HEK293 (cell line): ENCODE results near the gene AMER3.

Experiments
- CTCF ChIA-PET: fragments of 350-600 bp; formaldehyde crosslinking; extraction: SDS; loops from one replicate; lab custom pipeline; 2021; ENCODE audit warnings: antibody characterized with exemption; lab: Yijun Ruan, JAX
- POLR2A ChIA-PET: fragments of 300-600 bp; formaldehyde crosslinking; extraction: SDS; loops from one replicate; lab custom pipeline; 2020; ENCODE audit warnings: antibody characterized with exemption, inconsistent platforms; lab: Yijun Ruan, JAX
- H3K27ac ChIP-seq: fragments of 200-500 bp; sonication (Bioruptor generic); 2 replicates; pipeline ENCODE4 v1.5.1; 2014; ENCODE audit warnings: low read depth, low read length, control low read depth, inconsistent platforms; ENCODE audit errors: extremely low read depth
- H3K36me3 ChIP-seq, 2 experiments: fragments of 200-500 bp in 1 of 2; sonication (Bioruptor generic) in 1 of 2; 1 replicate in 1 of 2; 2 replicates in 1 of 2; pipeline ENCODE4 v1.5.1; 2014 to 2017; ENCODE audit warnings: inconsistent platforms in 2 of 2, low read length in 2 of 2; ENCODE audit not compliant: control insufficient read depth in 2 of 2, insufficient read depth in 1 of 2
- H3K4me1 ChIP-seq: fragments of 200-500 bp; sonication (Bioruptor generic); 2 replicates; pipeline ENCODE4 v1.5.1; 2014; ENCODE audit warnings: mild to moderate bottlenecking, low read length, inconsistent platforms; ENCODE audit not compliant: control insufficient read depth, insufficient read depth
- H3K4me3 ChIP-seq: 2 replicates; pipeline ENCODE4 v1.5.1; 2011; ENCODE audit warnings: low read depth, mild to moderate bottlenecking, control low read depth, low read length, moderate library complexity
- H3K9me3 ChIP-seq: fragments of 200-500 bp; sonication (Bioruptor generic); 2 replicates; pipeline ENCODE4 v1.5.1; 2014; ENCODE audit warnings: low read depth, low read length, inconsistent platforms; ENCODE audit not compliant: control insufficient read depth, insufficient read depth
- OVOL3 ChIP-seq: fragments of 450-650 bp; formaldehyde crosslinking; IDR thresholded peaks from 2 replicates; pipeline ENCODE4 v1.5.1; 2016; ENCODE audit warnings: missing biosample characterization, missing genetic modification characterization
- PRDM2 ChIP-seq: fragments of 450-650 bp; formaldehyde crosslinking; IDR thresholded peaks from 2 replicates; pipeline ENCODE4 v1.5.1; 2016; ENCODE audit warnings: missing biosample characterization, missing genetic modification characterization, borderline replicate concordance
- ZBTB49 ChIP-seq: fragments of 450-650 bp; formaldehyde crosslinking; IDR thresholded peaks from 2 replicates; pipeline ENCODE4 v1.5.1; 2016; ENCODE audit warnings: missing biosample characterization, missing genetic modification characterization, low read depth
- ZNF202 ChIP-seq: fragments of 450-650 bp; formaldehyde crosslinking; IDR thresholded peaks from 2 replicates; pipeline ENCODE4 v1.5.1; 2016; ENCODE audit warnings: missing biosample characterization, missing genetic modification characterization, borderline replicate concordance
- ZNF366 ChIP-seq: fragments of 450-650 bp; formaldehyde crosslinking; conservative IDR thresholded peaks from 2 replicates; pipeline ENCODE4 v1.5.1; 2016; ENCODE audit warnings: missing biosample characterization, missing genetic modification characterization
- ZNF76 ChIP-seq: fragments of 450-650 bp; formaldehyde crosslinking; IDR thresholded peaks from 2 replicates; pipeline ENCODE4; 2016; ENCODE audit warnings: low read depth, missing biosample characterization, missing genetic modification characterization, borderline replicate concordance
- ZSCAN30 ChIP-seq: fragments of 450-650 bp; IDR thresholded peaks from 2 replicates; pipeline ENCODE4 v1.5.1; 2018; ENCODE audit warnings: missing biosample characterization, mild to moderate bottlenecking, missing genetic modification characterization, moderate library complexity
- TF ChIP-seq, protein P1 (sequence below): fragments of 450-650 bp; formaldehyde crosslinking; IDR thresholded peaks from 2 replicates; pipeline ENCODE4 v1.5.1; 2016; ENCODE audit warnings: missing biosample characterization, missing genetic modification characterization

Gene AMER3

GRCh38 chr2:130766037-130766436 is 10.7 kb downstream of the AMER3 start (continued):
- no peak for TF ChIP-seq OVOL3
- TF ChIP-seq ZNF76 (tag by site-specific recombination), result no peak
- no peak for TF ChIP-seq ZBTB49 (tag by site-specific recombination)
- no peak for TF ChIP-seq ZSCAN30 (tag by site-specific recombination)

DNA sequence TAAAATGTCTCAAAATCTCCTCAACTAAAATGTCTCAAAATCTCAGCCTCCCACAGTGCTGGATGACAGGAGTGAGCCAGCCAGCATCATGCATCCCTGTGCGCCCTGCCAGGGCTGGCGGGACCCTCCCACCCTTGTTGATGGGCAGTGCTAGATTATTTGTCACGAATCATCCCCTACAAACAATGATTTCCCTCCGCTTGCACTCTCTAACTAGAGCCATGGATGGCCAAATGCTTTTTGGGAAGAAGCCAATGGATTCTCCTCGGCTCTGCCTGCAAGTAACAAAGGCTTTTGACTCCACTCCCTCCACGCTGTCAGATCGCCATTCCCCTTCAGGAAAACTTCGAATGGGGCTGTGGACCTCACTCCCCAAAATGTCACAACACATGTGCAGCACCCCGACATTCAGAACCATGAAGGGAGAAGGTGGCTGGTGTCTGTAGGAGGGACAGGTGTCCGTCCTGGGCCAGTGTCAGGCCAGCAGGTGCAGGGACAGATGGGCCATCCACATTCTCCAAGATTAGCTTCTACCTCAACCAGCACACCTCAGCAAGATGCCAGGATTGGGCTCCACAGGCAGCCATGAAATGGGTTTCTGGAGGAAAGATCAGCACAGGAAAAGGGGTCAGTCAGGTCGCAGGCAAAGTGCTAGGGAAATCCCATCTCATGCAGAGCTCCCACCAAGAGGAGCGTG is 11.5 kb downstream of the AMER3 start:
- no peaks in the 10 kb centered on the region for H3K36me3 ChIP-seq
- TF ChIP-seq ZNF366 (tag by site-specific recombination) (no peak), PRDM2 (tag by site-specific recombination) (no peak)
- TF ChIP-seq, protein P1, sequence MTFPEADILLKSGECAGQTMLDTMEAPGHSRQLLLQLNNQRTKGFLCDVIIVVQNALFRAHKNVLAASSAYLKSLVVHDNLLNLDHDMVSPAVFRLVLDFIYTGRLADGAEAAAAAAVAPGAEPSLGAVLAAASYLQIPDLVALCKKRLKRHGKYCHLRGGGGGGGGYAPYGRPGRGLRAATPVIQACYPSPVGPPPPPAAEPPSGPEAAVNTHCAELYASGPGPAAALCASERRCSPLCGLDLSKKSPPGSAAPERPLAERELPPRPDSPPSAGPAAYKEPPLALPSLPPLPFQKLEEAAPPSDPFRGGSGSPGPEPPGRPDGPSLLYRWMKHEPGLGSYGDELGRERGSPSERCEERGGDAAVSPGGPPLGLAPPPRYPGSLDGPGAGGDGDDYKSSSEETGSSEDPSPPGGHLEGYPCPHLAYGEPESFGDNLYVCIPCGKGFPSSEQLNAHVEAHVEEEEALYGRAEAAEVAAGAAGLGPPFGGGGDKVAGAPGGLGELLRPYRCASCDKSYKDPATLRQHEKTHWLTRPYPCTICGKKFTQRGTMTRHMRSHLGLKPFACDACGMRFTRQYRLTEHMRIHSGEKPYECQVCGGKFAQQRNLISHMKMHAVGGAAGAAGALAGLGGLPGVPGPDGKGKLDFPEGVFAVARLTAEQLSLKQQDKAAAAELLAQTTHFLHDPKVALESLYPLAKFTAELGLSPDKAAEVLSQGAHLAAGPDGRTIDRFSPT (tag by site-specific recombination), result no peak
- TF ChIP-seq, all 188 proteins: peak for 0

GRCh38 chr2:130767408-130767775 is 12.1 kb downstream of the AMER3 start:
- H3K27ac ChIP-seq, result no peak overlapping the region
- POLR2A ChIA-PET, result no interaction called here
- H3K4me3 ChIP-seq, result no peak overlapping the region
- no peaks in the 10 kb centered on the region for H3K36me3 ChIP-seq
- no peak for TF ChIP-seq ZNF202
- TF ChIP-seq, all 188 proteins: peak for 0
- Histone ChIP-seq H3K9me3 (no peaks in the 10 kb centered on the region), H3K4me1 (no peaks in the 10 kb centered on the region)
- CTCF ChIA-PET, result interaction anchor here (0.6 kb wide), 1 partner anchor 780 kb away, joined by 3 read pairs; no protein-coding TSS in a partner anchor

More for the DNA sequence above, 11.5 kb downstream of the AMER3 start:
- H3K27ac ChIP-seq, result no peak overlapping the region
- no peaks in the 10 kb centered on the region for H3K9me3 ChIP-seq
- H3K4me1 ChIP-seq, result no peaks in the 10 kb centered on the region
- ChIA-PET CTCF (interaction anchor here (0.6 kb wide), 1 partner anchor 780 kb away, joined by 3 read pairs; no protein-coding TSS in a partner anchor), POLR2A (no interaction called here)
- no peak overlapping the region for H3K4me3 ChIP-seq
